WTC11 (cell line): ENCODE results near the gene PRR5.

ENCODE experiments used
- CTCF ChIP-seq: fragments of 200-600 bp; IDR thresholded peaks from 2 replicates; pipeline ENCODE4 v1.8.0; 2022; ENCODE audit warnings: antibody characterized with exemption
- MYBL2 ChIP-seq: sonication (generic); formaldehyde crosslinking; IDR thresholded peaks from 2 replicates; pipeline ENCODE4 v1.8.1; 2023; ENCODE audit warnings: mild to moderate bottlenecking, moderate library complexity, missing genetic modification reagents
- NFYB ChIP-seq: sonication (generic); formaldehyde crosslinking; conservative IDR thresholded peaks from 2 replicates; pipeline ENCODE4 v1.8.0; 2022; ENCODE audit warnings: low read depth, missing genetic modification reagents
- PRDM15 ChIP-seq: sonication (generic); formaldehyde crosslinking; IDR thresholded peaks from 2 replicates; pipeline ENCODE4 v1.8.0; 2022; ENCODE audit warnings: missing genetic modification reagents

DNA sequence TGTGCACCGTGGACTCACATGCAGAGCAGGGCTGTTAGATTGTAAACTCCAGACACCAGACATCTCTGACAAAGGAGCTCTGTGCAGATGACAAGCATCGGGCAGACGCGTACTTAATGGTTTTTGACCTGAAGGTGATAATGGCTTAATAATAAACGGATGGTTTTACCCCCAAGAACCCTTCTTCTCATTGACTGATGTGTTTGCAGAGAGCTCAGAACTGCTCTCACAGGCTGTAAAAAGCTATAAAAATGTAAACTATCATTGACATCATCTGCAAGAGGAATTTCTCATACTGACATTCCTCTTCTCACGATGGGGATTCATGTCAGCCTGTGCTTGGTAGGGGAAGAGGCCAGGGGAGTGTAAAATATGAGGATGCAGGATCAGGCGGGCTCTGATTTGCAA, 41.8 kb downstream of the PRR5 start:
- TF ChIP-seq MYBL2 (CRISPR knock-in tag) (no peak), CTCF (no peak), PRDM15 (CRISPR knock-in tag) (no peak), NFYB (no peak)
